MM.1S (cell line): Measurements from ENCODE around the gene STX8.

ENCODE experiments used
- EZH2 ChIP-seq: fragments of 300-600 bp; sonication (generic); optimal IDR thresholded peaks from 2 replicates; pipeline ENCODE3; 2017; ENCODE audit warnings: low read depth, mild to moderate bottlenecking, antibody characterized with exemption, low read length, mixed read lengths
- EZH2phosphoT487 ChIP-seq: fragments of 300-600 bp; sonication (generic); IDR thresholded peaks from 2 replicates; pipeline ENCODE4 v1.6.1; 2018; ENCODE audit warnings: antibody characterized with exemption, low read length

DNA sequence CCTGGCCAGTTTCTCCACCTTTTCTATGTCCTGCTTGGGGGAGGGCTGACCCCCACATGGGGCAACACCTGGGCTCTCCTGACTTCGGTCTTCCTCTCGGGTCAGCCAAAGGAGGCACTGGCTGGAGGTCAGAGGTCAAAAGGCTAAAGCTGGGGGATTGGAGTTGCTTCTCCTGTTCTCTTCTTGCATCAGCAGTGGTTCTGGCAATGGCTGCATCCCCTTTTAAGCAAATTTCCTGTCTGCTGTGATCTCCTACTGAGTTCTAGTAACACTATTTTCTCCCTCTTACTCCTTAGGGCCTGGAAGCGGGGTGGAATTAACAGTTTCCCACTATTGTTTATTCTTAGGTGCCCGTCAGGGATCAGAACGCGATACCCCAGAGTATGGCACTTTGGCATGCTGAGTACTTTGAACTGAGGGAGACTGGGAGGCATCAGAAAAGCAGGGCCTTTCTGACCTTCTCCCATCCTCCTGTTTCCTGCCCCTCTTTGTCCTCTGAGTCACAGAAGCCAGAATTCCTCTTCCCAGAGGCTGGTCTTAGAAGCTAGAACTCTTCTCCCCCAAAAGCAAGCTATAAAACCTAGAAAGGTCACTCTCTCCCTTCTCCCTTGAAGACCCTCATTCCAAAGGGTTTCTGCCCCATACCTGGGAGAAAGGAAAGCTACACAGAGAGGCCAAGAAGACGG is 268.2 kb downstream of the STX8 start:
- no peak for TF ChIP-seq EZH2
- no peak for TF ChIP-seq EZH2phosphoT487
